Activated CD8-positive, alpha-beta memory T cell treated with anti-CD3 and anti-CD28 coated beads, Interleukin-2, amount 50 U/mL, for 4 hours (primary cell): ENCODE data around the gene ANKRD40CL.
A peak's percentile ranks its signal among the peaks of the same experiment; 100 is the strongest.
"Not testable (repeated sequence)": the region's sequence is repeated elsewhere in the genome, so short reads cannot be mapped to it uniquely, and the experiment has no call there.

Experiments used
- DNase-seq: peaks from one replicate; pipeline ENCODE4 v3.0.0-alpha.2; 2020

ANKRD40CL gene

DNA sequence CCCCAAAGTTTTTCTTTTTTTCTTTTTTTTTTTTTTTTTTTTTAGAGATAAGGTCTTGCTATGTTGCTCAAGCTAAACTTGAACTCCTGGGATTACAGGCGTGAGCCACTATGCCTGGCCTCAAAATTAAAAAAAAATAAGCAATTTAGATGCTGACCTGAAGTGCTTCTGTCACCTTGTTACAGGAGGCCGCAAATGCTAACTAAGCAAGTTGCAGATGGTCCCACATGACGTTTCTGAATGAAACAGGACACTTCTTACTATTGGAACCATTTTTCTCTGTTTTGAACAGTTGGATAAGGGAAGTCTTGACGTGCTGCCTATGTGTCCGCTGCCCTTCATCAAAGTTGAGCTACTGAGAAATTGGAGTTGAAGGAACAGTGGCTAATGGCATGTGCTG is 8.8 kb downstream of the ANKRD40CL start:
- no peak for DNase-seq

DNA sequence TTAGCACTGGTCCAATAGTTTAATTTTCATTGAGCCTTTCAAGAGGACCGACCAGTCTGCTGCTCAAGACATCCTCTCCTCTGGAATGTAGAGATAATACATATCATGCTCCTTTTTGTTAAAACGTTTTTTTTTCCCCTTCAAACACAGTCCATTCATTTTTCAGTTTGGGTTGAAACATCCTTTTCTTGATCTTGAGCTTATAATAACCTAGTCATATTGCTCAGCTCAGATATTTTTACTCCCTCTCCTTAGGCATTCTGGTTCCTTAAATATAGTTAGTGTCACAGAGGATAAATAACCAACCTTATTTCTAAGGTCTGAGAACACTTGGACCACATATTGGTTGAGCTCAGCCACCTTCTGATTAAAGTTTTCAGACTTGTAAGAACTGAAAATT is 12.8 kb downstream of the ANKRD40CL start:
- no peak for DNase-seq

DNA sequence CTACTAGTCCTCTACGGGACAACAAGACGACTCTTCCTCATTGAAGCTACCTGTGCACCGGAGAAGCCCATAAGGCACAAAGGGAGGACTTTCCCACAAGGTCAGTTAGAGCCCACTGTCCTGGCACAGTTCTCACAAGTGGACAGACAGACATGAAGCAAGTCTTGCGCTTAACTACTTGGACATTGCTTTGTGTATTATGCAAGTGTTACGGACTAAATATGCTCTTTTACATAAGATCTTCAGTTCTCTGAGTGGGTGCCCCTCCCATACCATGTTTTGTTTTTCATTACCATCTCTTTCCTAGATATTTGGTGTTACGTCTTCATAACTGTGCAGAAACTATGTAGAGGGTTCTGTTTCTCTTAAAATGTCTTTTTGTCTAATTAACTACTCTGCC is 18.1 kb downstream of the ANKRD40CL start:
- no peak for DNase-seq

DNA sequence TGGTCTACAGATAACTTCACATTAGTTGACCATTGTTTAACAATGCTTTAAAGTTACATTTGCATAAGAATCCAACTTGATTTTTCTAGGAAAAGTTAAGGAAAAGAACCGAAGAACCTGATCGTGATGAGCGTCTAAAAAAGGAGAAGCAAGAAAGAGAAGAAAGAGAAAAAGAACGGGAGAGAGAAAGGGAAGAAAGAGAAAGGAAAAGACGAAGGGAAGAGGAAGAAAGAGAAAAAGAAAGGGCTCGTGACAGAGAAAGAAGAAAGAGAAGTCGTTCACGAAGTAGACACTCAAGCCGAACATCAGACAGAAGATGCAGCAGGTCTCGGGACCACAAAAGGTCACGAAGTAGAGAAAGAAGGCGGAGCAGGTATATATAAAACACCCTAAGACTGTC is 21.7 kb downstream of the ANKRD40CL start:
- no peak for DNase-seq

DNA sequence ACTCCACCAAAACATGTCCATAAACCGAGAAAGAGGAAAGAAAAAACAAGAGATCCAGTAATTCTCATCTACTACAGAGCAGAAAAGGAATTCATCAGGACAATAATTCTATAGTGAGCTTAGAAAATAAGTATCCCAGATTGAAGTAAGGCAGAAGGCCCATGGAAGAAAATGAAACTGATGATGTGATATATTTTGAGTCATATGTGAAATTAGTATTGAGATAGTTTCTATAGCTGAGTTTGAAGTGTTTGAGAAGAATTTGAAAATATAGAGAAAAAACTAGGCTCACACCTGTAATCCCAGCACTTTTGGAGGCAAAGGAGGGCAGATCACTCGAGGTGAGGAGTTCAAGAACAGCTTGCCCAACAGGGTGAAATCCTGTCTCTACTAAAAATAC is 28.2 kb downstream of the ANKRD40CL start:
- DNase-seq, result no peak

DNA sequence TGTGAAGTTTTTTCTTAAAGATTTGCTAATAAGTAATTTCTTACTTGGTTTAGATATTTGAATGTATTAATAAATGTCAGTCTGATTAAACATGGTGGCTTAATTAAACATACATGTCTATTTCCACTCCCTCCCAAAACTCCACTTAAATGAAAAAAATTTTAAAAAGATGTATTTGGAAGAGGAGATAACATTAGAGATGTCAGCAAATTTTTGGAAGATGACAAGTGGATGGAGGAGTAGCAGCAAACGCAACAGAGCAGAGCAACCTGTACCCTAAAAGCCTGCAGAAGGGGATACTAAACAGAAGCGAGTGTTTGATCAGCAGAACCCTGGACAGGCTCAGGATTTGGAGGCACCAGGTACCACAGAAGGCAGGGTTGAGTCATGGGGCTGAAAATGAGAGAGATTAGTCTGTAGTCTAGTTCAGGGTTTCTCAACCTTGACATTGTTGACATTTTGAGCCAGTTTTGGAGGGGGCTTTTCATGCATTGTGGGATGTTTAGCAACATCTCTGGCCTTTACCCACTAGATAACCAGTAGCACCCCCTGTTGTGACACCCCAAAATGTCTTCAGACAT is 30.1 kb downstream of the ANKRD40CL start:
- no peak for DNase-seq

DNA sequence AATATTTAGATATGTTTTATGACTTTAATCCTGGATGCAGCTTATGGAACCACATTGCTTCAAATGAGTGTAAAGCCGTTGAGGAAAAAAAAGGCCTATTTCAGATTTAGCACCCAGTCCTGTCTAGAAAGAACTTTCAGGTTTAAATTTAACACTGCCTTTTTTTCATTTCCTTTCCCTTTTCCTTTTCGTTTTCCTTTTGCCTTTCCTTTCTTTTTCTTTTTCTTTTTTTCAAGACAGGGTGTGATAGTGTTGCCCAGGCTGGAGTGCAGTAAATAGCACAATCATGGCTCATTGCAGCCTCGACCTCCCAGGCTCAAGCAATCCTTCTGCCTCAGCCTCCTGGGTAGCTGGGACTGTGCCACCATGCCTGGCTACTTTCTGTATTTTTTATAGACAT is 32.0 kb downstream of the ANKRD40CL start:
- no peak for DNase-seq

DNA sequence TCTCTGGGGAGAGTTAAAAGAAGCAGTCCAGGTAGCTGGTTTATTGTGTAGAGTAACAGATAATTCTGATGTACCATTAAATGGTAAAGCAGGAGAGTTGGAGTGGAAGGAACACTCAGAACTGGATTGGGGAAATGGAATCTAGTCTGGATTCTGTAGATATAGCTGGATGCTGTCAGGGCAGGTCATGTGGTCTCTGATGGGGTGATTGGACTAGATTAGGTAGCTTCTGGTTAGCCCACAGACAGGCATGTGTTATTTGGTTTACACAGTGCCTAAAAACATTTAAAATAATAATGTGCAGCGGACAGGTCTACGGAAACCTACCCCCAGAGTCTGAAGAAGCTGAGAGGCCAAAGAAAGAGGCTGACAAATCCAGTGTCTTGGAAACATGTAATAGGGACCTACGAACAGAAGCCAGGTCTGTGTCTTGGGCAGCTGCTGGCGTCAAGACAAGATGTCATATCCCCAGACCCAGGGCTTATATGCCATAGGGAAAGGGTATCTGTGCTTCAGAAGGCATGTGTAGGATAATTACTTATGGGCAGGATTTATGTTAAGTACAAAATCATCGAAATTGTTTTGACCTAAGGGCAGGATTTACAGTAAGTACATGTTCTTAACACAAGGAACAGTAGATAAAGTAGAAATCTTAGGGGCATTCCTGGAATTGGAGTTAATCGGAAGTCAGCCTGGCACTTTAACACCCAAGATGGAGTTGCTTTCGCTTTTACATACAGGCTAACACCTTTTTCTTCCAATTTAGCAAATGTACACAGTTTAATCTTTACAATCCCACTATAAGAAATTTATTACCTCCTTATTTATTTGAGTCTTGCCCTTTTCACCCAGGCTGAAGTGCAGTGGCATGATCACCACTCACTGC is 35.5 kb downstream of the ANKRD40CL start:
- no peak for DNase-seq

DNA sequence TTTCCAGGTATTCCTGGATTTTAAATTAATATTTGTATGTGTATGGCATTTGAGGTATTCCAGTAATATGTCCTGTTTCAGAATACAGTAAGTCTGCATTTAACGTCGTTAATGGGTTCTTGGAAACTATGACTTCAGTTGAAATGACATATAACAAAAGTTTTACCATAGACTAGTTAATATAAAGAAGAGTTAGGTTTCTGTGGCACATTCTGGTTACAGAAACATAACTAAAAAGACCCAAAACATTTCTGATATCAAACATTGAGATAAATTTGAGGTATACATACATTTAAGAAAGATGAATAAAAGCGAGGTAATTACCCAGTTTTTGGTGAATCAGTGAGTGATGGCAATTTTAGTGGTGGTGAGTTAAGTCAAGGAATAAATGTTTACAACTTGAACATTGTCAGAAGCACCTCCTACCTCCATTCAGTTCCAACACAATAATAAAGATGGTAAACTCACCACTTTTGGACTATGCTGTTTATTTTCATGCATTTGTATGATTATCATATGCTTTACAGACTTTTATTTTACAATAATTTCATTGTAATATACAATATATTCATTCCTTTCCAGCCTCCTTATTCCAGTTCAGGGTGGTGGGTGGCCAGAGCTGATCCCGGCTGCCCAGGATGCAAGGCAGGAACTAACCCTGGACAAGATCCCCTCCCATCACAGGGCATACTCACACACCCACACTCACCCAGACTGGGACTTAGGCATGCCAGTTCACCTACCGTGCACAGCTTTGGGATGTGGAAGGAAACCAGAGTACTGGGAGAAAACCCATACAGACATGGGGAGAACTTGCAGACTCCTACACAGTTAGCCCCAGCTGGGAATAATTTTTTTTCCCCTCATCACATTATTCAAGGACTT is 38.2 kb downstream of the ANKRD40CL start:
- DNase-seq, result no peak

DNA sequence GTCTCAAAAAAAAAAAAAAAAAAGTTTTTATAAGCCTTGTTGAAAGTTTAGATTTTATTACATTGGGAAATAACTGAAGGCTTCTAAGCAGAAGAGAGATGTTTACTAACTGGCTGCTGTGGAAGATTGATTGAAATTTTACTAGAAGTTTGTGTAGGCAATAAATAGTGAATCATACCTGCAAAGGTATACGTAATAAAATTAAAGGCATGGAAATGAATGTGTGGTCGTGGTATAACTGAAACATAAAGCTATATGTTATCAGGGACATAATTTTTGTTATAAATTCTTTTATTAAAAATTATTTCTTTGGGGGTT is 39.2 kb downstream of the ANKRD40CL start:
- DNase-seq, result no peak

DNA sequence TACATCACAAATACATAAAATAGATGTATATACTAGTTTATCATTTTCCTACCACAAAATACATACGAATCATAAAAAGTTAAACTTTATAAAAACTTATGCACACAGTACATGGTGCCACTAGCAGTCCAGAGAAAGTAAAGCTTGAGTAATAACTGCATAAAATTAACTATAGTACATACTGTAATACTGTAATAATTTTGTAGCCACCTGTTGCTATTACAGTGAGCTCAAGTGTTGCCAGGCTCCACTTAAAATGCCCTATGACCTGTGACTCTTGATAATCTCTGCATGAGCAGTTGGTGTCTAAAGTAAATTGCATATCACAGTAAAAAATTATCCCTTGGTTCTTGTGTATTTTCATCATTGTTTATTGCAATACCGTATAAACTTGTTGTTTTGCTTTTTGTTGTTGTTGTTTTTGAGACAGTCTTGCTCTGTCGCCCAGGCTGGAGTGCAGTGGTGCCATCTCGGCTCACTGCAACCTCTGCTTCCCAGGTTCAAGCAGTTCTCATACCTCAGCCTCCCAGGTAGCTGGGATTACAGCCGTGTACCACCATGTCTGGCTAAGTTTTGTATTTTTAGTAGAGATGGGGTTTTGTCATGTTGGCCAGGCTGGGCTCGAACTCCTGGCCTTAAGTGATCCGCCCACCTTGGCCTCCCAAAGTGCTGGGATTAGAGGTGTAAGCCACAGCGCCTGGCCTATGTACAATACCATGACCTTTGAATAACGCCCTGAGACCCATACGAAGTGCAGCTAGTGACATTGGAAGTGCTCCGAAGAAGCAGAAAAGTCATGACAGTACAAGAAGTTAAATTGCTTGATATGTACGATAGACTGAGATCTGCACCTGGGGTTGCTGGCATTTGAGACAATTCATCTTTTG is 41.3 kb downstream of the ANKRD40CL start:
- DNase-seq, result no peak

DNA sequence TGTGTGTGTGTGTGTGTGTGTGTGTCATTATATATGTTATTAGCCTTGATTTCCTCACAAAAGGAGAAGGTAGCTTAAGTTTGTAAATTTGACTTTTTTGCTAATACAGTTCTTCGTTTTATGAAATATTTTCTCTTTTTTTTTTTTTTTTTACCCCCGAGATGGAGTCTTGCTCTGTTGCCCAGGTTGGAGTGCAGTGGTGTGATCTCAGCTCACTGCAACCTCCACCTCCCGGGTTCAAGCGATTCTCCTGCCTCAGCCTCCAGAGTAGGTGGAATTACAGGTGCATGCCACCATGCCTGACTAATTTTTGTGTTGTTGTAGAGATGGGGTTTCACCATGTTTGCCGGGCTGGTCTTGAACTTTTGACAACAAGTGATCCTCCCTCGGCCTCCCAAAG is 42.7 kb downstream of the ANKRD40CL start:
- not testable (repeated sequence) for DNase-seq

DNA sequence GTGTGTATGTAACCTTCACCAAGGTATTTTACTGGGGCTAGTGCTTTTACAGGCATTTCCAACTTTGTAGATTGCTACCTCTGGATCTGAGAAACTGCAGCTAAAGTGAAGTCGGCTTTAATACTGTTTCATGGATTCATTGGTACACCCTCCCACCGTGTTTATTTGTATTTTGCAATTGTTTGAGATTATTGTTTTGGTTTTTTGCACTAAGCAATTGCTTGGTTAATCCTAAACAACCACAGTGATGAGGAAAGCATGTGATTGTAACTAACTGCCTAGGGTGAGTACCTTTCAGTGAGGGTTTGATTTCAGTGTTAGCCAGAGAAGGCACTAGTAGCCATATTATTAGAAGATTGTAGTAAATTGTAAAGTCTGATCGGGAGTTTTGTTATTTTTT is 44.6 kb downstream of the ANKRD40CL start:
- DNase-seq, result no peak

DNA sequence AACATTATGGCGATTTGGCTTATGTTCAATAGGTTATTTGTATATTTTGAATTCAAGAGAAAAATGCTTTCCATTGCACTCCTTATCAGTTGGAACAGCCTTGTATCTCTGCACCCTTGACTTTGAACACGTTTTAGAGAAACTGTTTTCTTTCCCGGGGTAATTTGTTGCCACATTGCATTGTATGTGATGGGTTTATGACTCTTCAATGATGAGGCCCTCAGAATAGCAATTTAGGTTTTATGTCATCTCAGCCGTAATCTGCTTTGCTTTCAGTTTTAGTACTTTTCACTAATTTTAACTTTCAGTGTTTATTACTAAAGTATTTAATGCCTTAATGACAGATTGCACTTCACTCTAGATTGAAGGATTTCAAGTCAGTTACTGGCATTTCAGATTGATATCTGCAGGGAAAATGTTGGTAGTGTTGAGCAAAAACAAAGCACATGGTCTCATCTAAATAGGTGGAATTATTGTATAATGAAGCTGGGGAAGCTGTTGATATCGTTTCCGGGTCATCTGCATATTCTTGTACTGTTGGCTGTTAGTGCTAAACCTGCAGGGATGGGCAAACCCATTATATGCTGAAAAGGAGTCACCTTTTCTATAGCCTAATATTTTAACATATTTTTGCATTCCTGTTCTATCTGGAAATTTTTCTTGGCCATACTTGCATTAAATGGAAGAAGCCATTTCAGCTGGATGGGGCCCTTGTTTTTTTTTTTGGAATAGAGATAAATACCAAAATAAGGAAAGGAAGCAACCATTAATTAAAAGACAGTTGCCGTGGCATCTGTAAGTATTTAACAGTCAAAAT is 45.9 kb downstream of the ANKRD40CL start:
- no peak for DNase-seq

DNA sequence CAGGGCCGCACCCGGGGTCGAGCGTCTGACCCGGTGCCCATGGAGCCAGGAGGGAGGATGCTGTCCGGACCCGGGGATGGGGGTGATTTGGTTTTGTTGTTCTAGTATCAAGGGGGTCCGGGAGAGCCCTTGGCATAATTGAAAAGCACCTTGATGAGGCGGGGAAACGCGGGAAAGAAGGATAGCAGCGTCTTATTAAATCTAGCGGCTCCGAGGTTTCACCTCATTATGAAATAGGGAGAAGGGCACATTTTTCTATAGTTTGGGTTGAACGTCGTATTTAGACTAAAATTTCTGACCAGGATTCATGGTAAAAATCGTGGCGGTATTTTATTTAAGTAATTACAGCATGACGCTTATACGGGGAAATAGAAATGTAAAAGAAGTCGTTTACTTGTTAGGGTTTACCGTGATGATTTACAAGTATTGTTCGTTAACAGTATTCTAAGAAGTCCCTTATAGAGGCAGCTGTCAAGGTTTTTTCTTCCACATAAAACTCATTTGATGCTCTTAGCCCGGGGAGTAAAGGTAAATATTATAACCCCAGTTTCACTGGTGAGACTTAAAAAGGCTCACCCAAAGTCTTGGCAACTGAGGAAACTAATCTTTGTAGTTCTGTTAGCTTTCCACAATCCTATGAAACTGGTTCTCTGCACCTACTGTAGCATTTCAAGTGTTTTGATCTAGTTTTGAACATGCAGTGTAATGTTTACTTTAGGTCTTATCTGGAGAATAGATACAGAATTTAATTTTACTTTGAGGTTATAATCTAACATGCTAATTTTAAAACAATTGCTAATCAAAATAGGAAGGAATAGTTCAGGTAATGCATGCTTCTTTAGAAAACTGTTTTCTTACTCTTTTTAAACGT is 47.2 kb downstream of the ANKRD40CL start:
- no peak for DNase-seq

DNA sequence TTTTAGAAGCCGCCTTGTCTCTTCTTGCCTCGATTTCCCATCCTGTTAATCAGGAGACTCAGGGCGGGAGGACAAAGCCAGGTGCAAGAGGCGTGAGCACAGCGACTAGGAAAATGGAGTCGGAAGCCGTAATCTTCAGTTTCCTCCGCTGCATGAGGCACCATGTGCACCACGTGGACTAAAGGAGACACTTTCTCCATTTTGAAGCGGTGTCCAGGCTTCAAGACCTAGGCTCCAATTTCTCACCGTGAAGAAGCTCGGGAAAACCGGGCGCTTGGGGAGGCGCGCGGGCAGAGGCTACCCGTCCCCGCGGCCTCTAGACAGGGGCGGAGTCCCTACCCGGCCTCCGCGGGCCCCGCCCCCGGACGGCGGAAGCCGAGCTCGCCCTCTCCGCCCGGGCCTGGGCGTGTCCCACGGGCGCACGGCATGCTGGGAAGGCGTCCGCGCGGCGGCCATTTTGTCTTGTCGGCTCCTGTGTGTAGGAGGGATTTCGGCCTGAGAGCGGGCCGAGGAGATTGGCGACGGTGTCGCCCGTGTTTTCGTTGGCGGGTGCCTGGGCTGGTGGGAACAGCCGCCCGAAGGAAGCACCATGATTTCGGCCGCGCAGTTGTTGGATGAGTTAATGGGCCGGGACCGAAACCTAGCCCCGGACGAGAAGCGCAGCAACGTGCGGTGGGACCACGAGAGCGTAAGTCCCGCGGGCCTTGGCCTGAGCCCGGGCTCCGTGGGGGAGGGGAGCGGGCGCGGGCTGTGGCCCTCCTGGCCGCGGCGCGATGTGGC is 48.0 kb downstream of the ANKRD40CL start, which contains the start of gene LUC7L3:
LUC7L3 (plus strand) TSS at position 460 of the 780 bp plus-strand sequence; CDS start at position 590, 130 bp downstream.
- peak; percentile 93 for DNase-seq

DNA sequence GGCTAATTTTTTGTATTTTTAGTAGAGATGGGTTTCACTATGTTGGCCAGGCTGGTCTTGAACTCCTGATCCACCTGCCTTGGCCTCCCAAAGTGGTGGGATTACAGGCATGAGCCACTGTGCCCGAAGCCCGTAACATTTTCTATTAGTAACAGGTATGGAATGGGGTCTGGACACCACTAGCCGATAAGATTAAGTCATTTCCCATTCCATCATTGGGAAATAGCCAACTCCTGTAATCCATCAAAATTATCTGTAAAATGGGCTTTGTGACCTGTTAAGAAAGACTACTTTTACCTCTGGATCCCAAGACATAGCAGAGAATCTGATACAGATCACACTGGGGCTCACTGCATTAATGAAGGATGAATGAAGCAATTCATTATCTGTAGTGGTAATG is 51.8 kb downstream of the ANKRD40CL start:
- no peak for DNase-seq

DNA sequence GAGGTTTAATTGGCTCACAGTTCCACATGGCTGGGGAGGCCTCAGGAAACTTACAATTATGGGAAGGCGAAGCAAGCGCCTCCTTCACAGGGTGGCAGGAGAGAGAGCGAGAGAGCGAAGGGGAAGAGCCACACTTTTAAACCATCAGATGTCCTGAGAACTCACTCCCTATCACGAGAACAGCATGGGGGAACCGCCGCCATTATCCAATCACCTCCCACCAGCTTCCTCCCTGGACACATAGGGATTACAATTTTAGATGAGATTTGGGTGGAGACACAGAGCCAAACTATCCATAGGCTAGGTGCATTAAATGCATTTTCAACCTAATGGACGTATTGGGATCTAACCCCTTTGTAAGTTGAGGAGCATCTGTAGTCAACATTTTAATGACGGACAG is 54.7 kb downstream of the ANKRD40CL start:
- DNase-seq, result no peak
